ENCODE results near the gene BTF3. TPM values are rescaled to one million over a fixed set of nuclear protein-coding genes. Genes with fewer than 3 reads are reported as not detected.
"Not testable (repeated sequence)": the region's sequence is repeated elsewhere in the genome, so short reads cannot be mapped to it uniquely, and the experiment has no call there.

The BTF3 gene
- total and polyA plus RNA-seq, 11 donors: 336 to 824 (median 407) TPM

GRCh38 chr5:73485715-73486114, 12.5 kb upstream of the BTF3 start:
- peaks cover 0 to 16% (median 0%) of the 10 kb centered on the region in 9 donors for H3K27me3 ChIP-seq
- intact Hi-C loops (cut with DNase I): no loop called here
- no peak overlapping the region for H3K4me3 ChIP-seq
- H3K27ac ChIP-seq: no peak overlapping the region
- no peaks in the 10 kb centered on the region for H3K9me3 ChIP-seq
- no peak for TF ChIP-seq POLR2A (IDR thresholded peaks at IDR 0.05)
- TF ChIP-seq, protein P1, sequence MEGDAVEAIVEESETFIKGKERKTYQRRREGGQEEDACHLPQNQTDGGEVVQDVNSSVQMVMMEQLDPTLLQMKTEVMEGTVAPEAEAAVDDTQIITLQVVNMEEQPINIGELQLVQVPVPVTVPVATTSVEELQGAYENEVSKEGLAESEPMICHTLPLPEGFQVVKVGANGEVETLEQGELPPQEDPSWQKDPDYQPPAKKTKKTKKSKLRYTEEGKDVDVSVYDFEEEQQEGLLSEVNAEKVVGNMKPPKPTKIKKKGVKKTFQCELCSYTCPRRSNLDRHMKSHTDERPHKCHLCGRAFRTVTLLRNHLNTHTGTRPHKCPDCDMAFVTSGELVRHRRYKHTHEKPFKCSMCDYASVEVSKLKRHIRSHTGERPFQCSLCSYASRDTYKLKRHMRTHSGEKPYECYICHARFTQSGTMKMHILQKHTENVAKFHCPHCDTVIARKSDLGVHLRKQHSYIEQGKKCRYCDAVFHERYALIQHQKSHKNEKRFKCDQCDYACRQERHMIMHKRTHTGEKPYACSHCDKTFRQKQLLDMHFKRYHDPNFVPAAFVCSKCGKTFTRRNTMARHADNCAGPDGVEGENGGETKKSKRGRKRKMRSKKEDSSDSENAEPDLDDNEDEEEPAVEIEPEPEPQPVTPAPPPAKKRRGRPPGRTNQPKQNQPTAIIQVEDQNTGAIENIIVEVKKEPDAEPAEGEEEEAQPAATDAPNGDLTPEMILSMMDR (IDR thresholded peaks at IDR 0.05): no peak
- no peaks in the 10 kb centered on the region for H3K4me1 ChIP-seq
- DNase-seq: no peak
- 88 to 94% (median 91%) methylated on average over 3 of the region's 3 CpGs for WGBS, 4 donors
- no peak for ATAC-seq
- no peaks in the 10 kb centered on the region for H3K36me3 ChIP-seq

GRCh38 chr5:73486119-73486899, 11.9 kb upstream of the BTF3 start:
- no peak for DNase-seq
- H3K36me3 ChIP-seq: no peaks in the 10 kb centered on the region
- intact Hi-C loops (cut with DNase I): no loop called here
- H3K27ac ChIP-seq: no peak overlapping the region
- no peak for TF ChIP-seq POLR2A (IDR thresholded peaks at IDR 0.05)
- TF ChIP-seq, protein P1 (IDR thresholded peaks at IDR 0.05): no peak
- H3K27me3 ChIP-seq: peaks cover 0 to 16% (median 0%) of the 10 kb centered on the region in 9 donors
- H3K4me3 ChIP-seq: no peak overlapping the region
- ATAC-seq: no peak
- no peaks in the 10 kb centered on the region for H3K9me3 ChIP-seq
- WGBS, 4 donors: 52 to 62% (median 57%) methylated on average over 3 of the region's 3 CpGs
- no peaks in the 10 kb centered on the region for H3K4me1 ChIP-seq

DNA sequence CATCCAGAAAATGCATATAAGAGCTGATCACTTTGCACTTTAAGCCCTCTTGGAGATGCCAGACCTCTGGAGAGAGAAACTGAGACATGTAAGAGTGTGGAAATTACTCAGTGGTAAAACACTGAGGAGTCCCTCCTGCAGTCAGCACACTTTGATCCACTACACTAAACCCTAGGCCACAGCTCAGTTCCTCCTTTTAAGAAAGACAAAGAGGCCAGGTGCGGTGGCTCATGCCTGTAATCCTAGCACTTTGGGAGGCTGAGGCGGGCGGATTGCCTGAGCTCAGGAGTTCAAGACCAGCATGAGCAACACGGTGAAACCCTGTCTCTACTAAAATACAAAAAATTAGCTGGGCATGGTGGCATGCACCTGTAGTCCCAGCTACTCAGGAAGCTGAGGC, 11.0 kb upstream of the BTF3 start:
- H3K9me3 ChIP-seq; H3K36me3 ChIP-seq; H3K27ac ChIP-seq; intact Hi-C loops (cut with DNase I); ATAC-seq; H3K4me3 ChIP-seq; DNase-seq; H3K4me1 ChIP-seq: not testable (repeated sequence)
- 59 to 66% (median 64%) methylated on average over 4 of the region's 4 CpGs for WGBS, 4 donors
- H3K27me3 ChIP-seq: peaks cover 0 to 16% (median 0%) of the 10 kb centered on the region in 9 donors

DNA sequence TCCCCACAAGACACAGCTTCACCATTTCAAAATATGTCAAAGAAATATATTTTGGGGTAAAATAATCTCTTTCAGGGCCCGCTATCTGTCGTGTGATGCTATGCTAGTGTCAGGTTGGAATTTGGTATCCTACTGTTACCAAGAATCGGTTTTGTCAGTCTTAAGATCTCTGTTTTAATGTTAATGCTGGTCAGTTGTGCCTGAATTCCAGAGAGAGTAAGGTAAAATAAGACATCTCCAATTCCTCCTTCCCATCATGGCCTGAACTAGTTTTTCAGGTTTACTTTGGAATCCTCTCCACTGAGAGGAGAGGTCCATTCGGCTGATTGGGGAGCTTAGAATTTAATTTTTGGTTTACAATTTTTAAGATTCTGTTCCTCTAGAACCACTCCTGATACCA, 10.4 kb upstream of the BTF3 start:
- 65 to 69% (median 68%) methylated on average over 4 of the region's 4 CpGs for WGBS, 4 donors
- intact Hi-C loops (cut with DNase I): no loop called here

More for the DNA sequence above, 10.4 kb upstream of the BTF3 start:
- Histone ChIP-seq H3K9me3 (no peaks in the 10 kb centered on the region), H3K4me3 (no peak overlapping the region), H3K27ac (no peak overlapping the region), H3K27me3 (peaks cover 0 to 16% (median 0%) of the 10 kb centered on the region in 9 donors), H3K4me1 (no peaks in the 10 kb centered on the region), H3K36me3 (no peaks in the 10 kb centered on the region)
- ATAC-seq (no peak), DNase-seq (no peak)
- no peak for TF ChIP-seq POLR2A (IDR thresholded peaks at IDR 0.05)
- TF ChIP-seq, protein P1 (IDR thresholded peaks at IDR 0.05): no peak
